Gastroesophageal sphincter (tissue), 4 donors: ENCODE results near the gene PDE1C. TPM values are rescaled to one million over a fixed set of nuclear protein-coding genes. Genes with fewer than 3 reads are reported as not detected.
"Not testable (repeated sequence)": the region's sequence is repeated elsewhere in the genome, so short reads cannot be mapped to it uniquely, and the experiment has no call there.

ENCODE experiments used
- ATAC-seq: fragments of 150-250 bp; one replicate; pipeline ENCODE4 v1.9.1; 2016; ENCODE audit warnings: mild to moderate bottlenecking, moderate library complexity
- H3K27ac ChIP-seq, 4 donors: fragments of 200-600 bp; sonication (generic) in 3 of 4; 1 replicate in 3 of 4; 2 replicates in 1 of 4; pipeline ENCODE4 v1.5.1; 2016 to 2019
- H3K27me3 ChIP-seq: fragments of 200-600 bp; sonication (generic); one replicate; pipeline ENCODE4 v1.5.1; 2019
- H3K36me3 ChIP-seq, 2 donors: fragments of 200-600 bp; sonication (generic); one replicate each; pipeline ENCODE4 v1.5.1; 2019; ENCODE audit warnings: control low read depth in 1 of 2
- H3K4me1 ChIP-seq, 3 donors: fragments of 200-600 bp; sonication (generic); 1 replicate in 2 of 3; 2 replicates in 1 of 3; pipeline ENCODE4 v1.5.1; 2016 to 2019; ENCODE audit warnings: control low read depth in 2 of 3
- H3K4me3 ChIP-seq, 2 donors: fragments of 200-600 bp; sonication (generic); one replicate each; pipeline ENCODE4 v1.5.1; 2019; ENCODE audit warnings: mild to moderate bottlenecking in 1 of 2, moderate library complexity in 1 of 2
- H3K9me3 ChIP-seq, 3 donors: fragments of 200-600 bp; sonication (generic); one replicate each; pipeline ENCODE4 v1.5.1; 2017 to 2019; ENCODE audit warnings: control low read depth in 2 of 3
- CTCF ChIP-seq, 4 experiments: fragments of 200-600 bp in 2 of 4; fragments of 450-650 bp in 2 of 4; sonication (generic) in 1 of 4; IDR thresholded peaks; one replicate each; pipeline ENCODE4 v1.5.1; 2017 to 2019; ENCODE audit warnings: antibody characterized with exemption in 4 of 4, mild to moderate bottlenecking in 2 of 4, moderate library complexity in 2 of 4
- EP300 ChIP-seq: sonication (generic); formaldehyde crosslinking; IDR thresholded peaks from one replicate; pipeline ENCODE4 v1.6.1; 2017; ENCODE audit warnings: antibody characterized with exemption, mild to moderate bottlenecking
- POLR2A ChIP-seq, 2 donors: fragments of 450-650 bp; IDR thresholded peaks; one replicate each; pipeline ENCODE4 v1.6.1; 2017; ENCODE audit warnings: antibody characterized with exemption in 2 of 2, mild to moderate bottlenecking in 2 of 2, moderate library complexity in 1 of 2
- POLR2AphosphoS5 ChIP-seq: sonication (generic); formaldehyde crosslinking; IDR thresholded peaks from one replicate; pipeline ENCODE4 v1.6.1; 2017; ENCODE audit warnings: antibody characterized with exemption
- WGBS, 2 donors: methylation state at CpG; one replicate each; pipeline ENCODE4 v1.1.5; 2018; ENCODE audit warnings: low coverage in 1 of 2; 5-methylcytosine and 5-hydroxymethylcytosine counted together
- total RNA-seq, 4 donors: library from RNA; depleted of rRNA; stranded (reverse); fragments of >200 nt; gene quantifications; one replicate each; pipeline ENCODE4 v1.1.0, GENCODE V29; 2016

The PDE1C gene
- total RNA-seq, 4 donors from 2014 or later, result 17.2 to 28.8 (median 21.7) TPM

GRCh38 chr7:32015133-32015532 lies 55.1 kb downstream of the PDE1C start:
- Histone ChIP-seq H3K4me3 (no peak overlapping the region), H3K9me3 (peaks cover 0 to 7% (median 0%) of the 10 kb centered on the region in 3 donors), H3K27me3 (no peaks in the 10 kb centered on the region), H3K4me1 (no peaks in the 10 kb centered on the region), H3K36me3 (peaks cover 0 to 6% of the 10 kb centered on the region in 2 donors), H3K27ac (no peak overlapping the region)
- TF ChIP-seq EP300, result no peak
- no peak for TF ChIP-seq POLR2AphosphoS5
- TF ChIP-seq CTCF (IDR thresholded peaks at IDR 0.05), result no peak
- no peak for TF ChIP-seq POLR2A (IDR thresholded peaks at IDR 0.05)
- no peak for ATAC-seq
- 86 to 90% methylated on average over 2 of the region's 2 CpGs for WGBS, 2 donors

GRCh38 chr7:32013471-32013870 lies 56.7 kb downstream of the PDE1C start:
- not testable (repeated sequence) for H3K4me3 ChIP-seq, H3K9me3 ChIP-seq, H3K4me1 ChIP-seq, H3K27me3 ChIP-seq, ATAC-seq, H3K36me3 ChIP-seq, H3K27ac ChIP-seq
- 39 to 41% methylated on average over 2 of the region's 2 CpGs for WGBS, 2 donors

- peaks cover 0 to 6% of the 10 kb centered on the region in 2 donors for H3K36me3 ChIP-seq
- TF ChIP-seq EP300 (no peak), POLR2AphosphoS5 (no peak), CTCF (IDR thresholded peaks at IDR 0.05) (no peak), POLR2A (IDR thresholded peaks at IDR 0.05) (no peak)
- ATAC-seq, result no peak
Measured at GRCh38 chr7:32005577-32005976, 64.6 kb downstream of the PDE1C start.

GRCh38 chr7:32001948-32002347 lies 68.3 kb downstream of the PDE1C start:
- WGBS, 2 donors, result 95 to 98% methylated on average over 4 of the region's 4 CpGs

More at GRCh38 chr7:32005577-32005976, 64.6 kb downstream of the PDE1C start:
- H3K27ac ChIP-seq, result no peak overlapping the region
- H3K9me3 ChIP-seq, result peaks cover 0 to 13% (median 0%) of the 10 kb centered on the region in 3 donors
- H3K27me3 ChIP-seq, result no peaks in the 10 kb centered on the region
- H3K4me3 ChIP-seq, result no peak overlapping the region
- H3K4me1 ChIP-seq, result no peaks in the 10 kb centered on the region
- WGBS, 2 donors, result 92 to 100% methylated on average over 2 of the region's 2 CpGs

GRCh38 chr7:31997423-31997822 lies 72.8 kb downstream of the PDE1C start:
- 63 to 93% methylated on average over 2 of the region's 2 CpGs for WGBS, 2 donors
- no peak overlapping the region for H3K4me3 ChIP-seq
- H3K27ac ChIP-seq, result no peak overlapping the region
- H3K36me3 ChIP-seq, result peaks cover 0 to 6% of the 10 kb centered on the region in 2 donors
- no peaks in the 10 kb centered on the region for H3K27me3 ChIP-seq
- no peak for ATAC-seq
- TF ChIP-seq EP300 (no peak), POLR2A (IDR thresholded peaks at IDR 0.05) (no peak), CTCF (IDR thresholded peaks at IDR 0.05) (no peak), POLR2AphosphoS5 (no peak)
- H3K9me3 ChIP-seq, result peaks cover 0 to 13% (median 0%) of the 10 kb centered on the region in 3 donors
- no peaks in the 10 kb centered on the region for H3K4me1 ChIP-seq

More at GRCh38 chr7:32001948-32002347, 68.3 kb downstream of the PDE1C start:
- Histone ChIP-seq H3K9me3 (peaks cover 0 to 13% (median 0%) of the 10 kb centered on the region in 3 donors), H3K4me3 (no peak overlapping the region), H3K27me3 (no peaks in the 10 kb centered on the region), H3K27ac (no peak overlapping the region), H3K36me3 (peaks cover 0 to 6% of the 10 kb centered on the region in 2 donors), H3K4me1 (no peaks in the 10 kb centered on the region)
- no peak for ATAC-seq
- TF ChIP-seq POLR2A (IDR thresholded peaks at IDR 0.05), result no peak

- Histone ChIP-seq H3K27me3 (no peaks in the 10 kb centered on the region), H3K4me1 (no peaks in the 10 kb centered on the region), H3K4me3 (no peak overlapping the region), H3K9me3 (no peaks in the 10 kb centered on the region), H3K36me3 (no peaks in the 10 kb centered on the region), H3K27ac (no peak overlapping the region)
- TF ChIP-seq EP300 (no peak), POLR2A (IDR thresholded peaks at IDR 0.05) (no peak), CTCF (IDR thresholded peaks at IDR 0.05) (no peak), POLR2AphosphoS5 (no peak)
- WGBS, 2 donors, result 93 to 100% methylated on average over 1 to 2 of the region's 2 CpGs
- no peak for ATAC-seq
Measured at GRCh38 chr7:31995134-31995533, 75.1 kb downstream of the PDE1C start.
